ENCODE data around the gene BCS1L. TPM values are rescaled to one million over a fixed set of nuclear protein-coding genes. Genes with fewer than 3 reads are reported as not detected.

BCS1L gene
- total and polyA plus RNA-seq, 12 donors = 16.1 to 97.9 (median 41.5) TPM

- Histone ChIP-seq H3K9me3 (replicated peaks in 1 of 3) (no peaks in the 10 kb centered on the region), H3K27ac (no peak overlapping the region), H3K4me1 (replicated peaks in 1 of 2) (no peaks in the 10 kb centered on the region), H3K36me3 (replicated peaks in 1 of 2) (peaks cover 0 to 89% of the 10 kb centered on the region in 2 donors), H3K4me3 (no peak overlapping the region), H3K27me3 (no peaks in the 10 kb centered on the region)
- DNase-seq = no peak
- WGBS, 4 donors = 94 to 98% (median 95%) methylated on average over 6 to 18 of the region's 18 CpGs
- no peak for TF ChIP-seq POLR2A (IDR thresholded peaks at IDR 0.05)
- TF ChIP-seq, protein P1, sequence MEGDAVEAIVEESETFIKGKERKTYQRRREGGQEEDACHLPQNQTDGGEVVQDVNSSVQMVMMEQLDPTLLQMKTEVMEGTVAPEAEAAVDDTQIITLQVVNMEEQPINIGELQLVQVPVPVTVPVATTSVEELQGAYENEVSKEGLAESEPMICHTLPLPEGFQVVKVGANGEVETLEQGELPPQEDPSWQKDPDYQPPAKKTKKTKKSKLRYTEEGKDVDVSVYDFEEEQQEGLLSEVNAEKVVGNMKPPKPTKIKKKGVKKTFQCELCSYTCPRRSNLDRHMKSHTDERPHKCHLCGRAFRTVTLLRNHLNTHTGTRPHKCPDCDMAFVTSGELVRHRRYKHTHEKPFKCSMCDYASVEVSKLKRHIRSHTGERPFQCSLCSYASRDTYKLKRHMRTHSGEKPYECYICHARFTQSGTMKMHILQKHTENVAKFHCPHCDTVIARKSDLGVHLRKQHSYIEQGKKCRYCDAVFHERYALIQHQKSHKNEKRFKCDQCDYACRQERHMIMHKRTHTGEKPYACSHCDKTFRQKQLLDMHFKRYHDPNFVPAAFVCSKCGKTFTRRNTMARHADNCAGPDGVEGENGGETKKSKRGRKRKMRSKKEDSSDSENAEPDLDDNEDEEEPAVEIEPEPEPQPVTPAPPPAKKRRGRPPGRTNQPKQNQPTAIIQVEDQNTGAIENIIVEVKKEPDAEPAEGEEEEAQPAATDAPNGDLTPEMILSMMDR (IDR thresholded peaks at IDR 0.05) = no peak
- intact Hi-C loops (cut with DNase I) = loop anchor here (10.0 kb wide), 3 partner anchors 67 to 237 kb away; partner anchors contain the start of gene VIL1 (in 1 of the 2)
Observed at GRCh38 chr2:218642121-218642656, 17.3 kb upstream of the BCS1L start.

GRCh38 chr2:218642786-218643185, 16.7 kb upstream of the BCS1L start:
- intact Hi-C loops (cut with DNase I) = loop anchor here (10.0 kb wide), 3 partner anchors 68 to 238 kb away; partner anchors contain the start of gene VIL1 (in 1 of the 2)
- peaks cover 0 to 87% of the 10 kb centered on the region in 2 donors for H3K36me3 ChIP-seq (replicated peaks in 1 of 2)
- TF ChIP-seq, protein P1 (IDR thresholded peaks at IDR 0.05) = no peak
- no peak for TF ChIP-seq POLR2A (IDR thresholded peaks at IDR 0.05)
- no peaks in the 10 kb centered on the region for H3K27me3 ChIP-seq
- no peaks in the 10 kb centered on the region for H3K9me3 ChIP-seq (replicated peaks in 1 of 3)
- no peak overlapping the region for H3K4me3 ChIP-seq
- WGBS, 4 donors = 88 to 100% (median 91%) methylated on average over 5 to 17 of the region's 17 CpGs
- H3K4me1 ChIP-seq (replicated peaks in 1 of 2) = no peaks in the 10 kb centered on the region
- DNase-seq = no peak
- H3K27ac ChIP-seq = no peak overlapping the region

DNA sequence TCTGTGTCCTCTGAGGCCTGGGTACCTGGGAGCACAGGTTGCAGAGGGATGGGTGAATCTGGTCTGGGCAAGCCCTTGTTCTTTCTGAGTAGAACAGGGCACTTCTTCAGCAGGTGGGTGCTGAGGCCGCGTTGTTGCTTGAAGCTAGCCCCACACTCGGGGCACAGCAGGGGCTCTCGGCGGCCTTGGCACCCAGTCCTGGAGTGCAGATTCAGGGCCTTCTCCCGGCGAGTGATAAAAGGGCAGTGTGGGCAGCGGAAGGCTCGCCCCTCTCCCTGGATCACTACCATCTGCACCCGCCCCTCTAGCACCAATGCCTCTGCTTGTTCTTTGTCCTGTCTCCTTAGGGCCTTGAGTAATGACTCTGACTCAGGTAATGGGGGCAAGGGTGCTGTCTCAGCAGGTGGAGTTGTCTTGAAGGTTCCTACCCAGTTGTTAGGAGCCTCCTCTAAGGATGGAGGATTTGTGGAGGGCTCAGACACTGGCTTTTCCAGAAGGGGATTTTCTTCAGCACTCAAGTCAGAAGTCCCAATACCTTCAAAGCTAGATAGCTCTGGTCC, 15.7 kb upstream of the BCS1L start:
- WGBS, 4 donors = 86 to 92% (median 89%) methylated on average over 8 to 10 of the region's 10 CpGs; no CpG with 5 or more reads in 1 of the 4 donors
- TF ChIP-seq, protein P1 (IDR thresholded peaks at IDR 0.05) = no peak
- TF ChIP-seq POLR2A (IDR thresholded peaks at IDR 0.05) = no peak
- H3K4me1 ChIP-seq (replicated peaks in 1 of 2) = no peaks in the 10 kb centered on the region
- no peaks in the 10 kb centered on the region for H3K9me3 ChIP-seq (replicated peaks in 1 of 3)
- intact Hi-C loops (cut with DNase I) = loop anchor here (10.0 kb wide), 3 partner anchors 69 to 239 kb away; partner anchors contain the start of gene VIL1 (in 1 of the 2)
- H3K36me3 ChIP-seq (replicated peaks in 1 of 2) = peaks cover 0 to 87% of the 10 kb centered on the region in 2 donors
- no peak for DNase-seq
- H3K27me3 ChIP-seq = no peaks in the 10 kb centered on the region
- H3K4me3 ChIP-seq = no peak overlapping the region
- no peak overlapping the region for H3K27ac ChIP-seq

DNA sequence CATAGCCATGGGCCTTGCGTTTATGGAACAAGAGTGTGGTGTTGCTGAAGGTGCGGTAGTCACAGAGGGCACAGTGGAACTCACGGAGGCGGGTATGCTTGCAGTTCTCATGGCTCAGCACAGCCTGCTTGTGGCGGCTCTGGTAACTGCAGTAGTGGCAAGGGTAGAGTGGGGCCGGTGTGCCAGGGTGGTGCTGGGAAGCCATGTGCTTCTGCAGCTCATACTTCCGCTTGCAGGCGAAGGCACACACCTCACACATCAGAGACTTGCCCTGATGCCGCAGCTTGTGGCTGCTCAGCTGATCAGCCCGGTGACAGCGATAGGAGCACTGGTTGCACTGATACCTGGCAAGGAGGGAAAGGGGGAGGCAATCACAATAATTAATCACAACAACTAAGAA, 14.8 kb upstream of the BCS1L start:
- peaks cover 0 to 88% of the 10 kb centered on the region in 2 donors for H3K36me3 ChIP-seq (replicated peaks in 1 of 2)
- no peak for DNase-seq
- no peak overlapping the region for H3K4me3 ChIP-seq
- TF ChIP-seq POLR2A (IDR thresholded peaks at IDR 0.05) = no peak
- TF ChIP-seq, protein P1 (IDR thresholded peaks at IDR 0.05) = no peak
- no peaks in the 10 kb centered on the region for H3K27me3 ChIP-seq
- H3K4me1 ChIP-seq (replicated peaks in 1 of 2) = no peaks in the 10 kb centered on the region
- WGBS, 4 donors = 86 to 96% (median 94%) methylated on average over 11 of the region's 11 CpGs
- intact Hi-C loops (cut with DNase I) = loop anchor here (10.0 kb wide), 3 partner anchors 70 to 240 kb away; partner anchors contain the start of gene VIL1 (in 1 of the 2)
- H3K27ac ChIP-seq = no peak overlapping the region
- H3K9me3 ChIP-seq (replicated peaks in 1 of 3) = no peaks in the 10 kb centered on the region

Data from adrenal gland (tissue), 12 donors.